Hematopoietic multipotent progenitor cell (in vitro differentiated cells): ENCODE data around the gene FAH. TPM values are rescaled to one million over a fixed set of nuclear protein-coding genes. Genes with fewer than 3 reads are reported as not detected.

ENCODE experiments used
- DNase-seq, 3 donors: peaks; one replicate each; pipeline ENCODE4 v3.0.0-alpha.2; 2011 to 2015; ENCODE audit warnings: low read depth in 2 of 3, low spot score in 2 of 3
- total RNA-seq: library from RNA; depleted of rRNA; stranded (reverse); fragments of >200 nt; gene quantifications from one replicate; pipeline ENCODE4 v1.2.3, GENCODE V29; 2012

FAH gene
- total RNA-seq, 1 donor = 32.9 TPM

GRCh38 chr15:80231371-80231770 lies 78.6 kb downstream of the FAH start:
- no peak for DNase-seq

GRCh38 chr15:80233581-80233980 lies 80.8 kb downstream of the FAH start:
- DNase-seq = no peak

GRCh38 chr15:80234883-80235282 lies 82.1 kb downstream of the FAH start:
- no peak for DNase-seq

Other genes with a start within 250 kb of the FAH start
- 9.7 TPM for gene BCL2A1, start 181.8 kb upstream of the FAH start, total RNA-seq
- 166 TPM for gene ZFAND6, start 93.3 kb upstream of the FAH start, total RNA-seq
- not detected for gene CTXND1, start 99.2 kb downstream of the FAH start, total RNA-seq